Lower lobe of right lung (tissue), 2 donors: ENCODE data around the gene HOXA3. TPM values are rescaled to one million over a fixed set of nuclear protein-coding genes. Genes with fewer than 3 reads are reported as not detected.

Source experiments
- ATAC-seq, 2 donors: fragments of 200-7000 bp; cut with Tn5 transposase; one replicate each; pipeline ENCODE4 v1.9.1; 2020 to 2022; ENCODE audit warnings: mild to moderate bottlenecking in 2 of 2, moderate library complexity in 2 of 2
- DNase-seq: peaks from one replicate; pipeline ENCODE4 v3.0.0-alpha.2; 2020
- H3K27ac ChIP-seq: fragments of 200-600 bp; one replicate; pipeline ENCODE4 v1.8.0; 2022
- H3K27me3 ChIP-seq: fragments of 200-600 bp; one replicate; pipeline ENCODE4 v1.8.0; 2022; ENCODE audit warnings: low read depth
- H3K36me3 ChIP-seq: fragments of 200-600 bp; one replicate; pipeline ENCODE4 v1.8.0; 2022; ENCODE audit warnings: mild to moderate bottlenecking
- H3K4me1 ChIP-seq: fragments of 200-600 bp; one replicate; pipeline ENCODE4 v1.8.0; 2022
- H3K4me3 ChIP-seq: fragments of 200-600 bp; one replicate; pipeline ENCODE4 v1.8.0; 2022; ENCODE audit warnings: mild to moderate bottlenecking
- H3K9me3 ChIP-seq: fragments of 200-600 bp; one replicate; pipeline ENCODE4 v1.8.0; 2022
- intact Hi-C: fragments of 100-400 bp; cut with DNase I; formaldehyde crosslinking; loops from one replicate; pipeline ENCODE4 v1.11.0; 2022
- microRNA-seq: library from miRNA; unstranded; fragments of <30 nt; microRNA quantifications from one replicate; pipeline ENCODE4 v1.2.0, GENCODE V29; 2020; ENCODE audit warnings: borderline number of aligned reads
- total RNA-seq: library from RNA; stranded (reverse); fragmentation: NEBNext Ultra II Directional; extraction: Animal tissue kit (Norgen Biotek cat#: 25700); gene quantifications from one replicate; pipeline ENCODE4 v1.2.1, GENCODE V29; 2021
- TF ChIP-seq, protein P1 (sequence below): fragments of 200-600 bp; IDR thresholded peaks from one replicate; pipeline ENCODE4 v1.8.0; 2022; ENCODE audit warnings: antibody characterized with exemption, mild to moderate bottlenecking
- donor health status: DM: no; HTN: yes; CAD: no; lungs with severe emphysema.

Gene HOXA3
- total RNA-seq, 1 donor from 2014 or later = 4.6 TPM

- Histone ChIP-seq H3K4me3 (no peak overlapping the region), H3K9me3 (no peaks in the 10 kb centered on the region), H3K4me1 (no peaks in the 10 kb centered on the region), H3K27ac (no peak overlapping the region), H3K27me3 (no peaks in the 10 kb centered on the region), H3K36me3 (no peaks in the 10 kb centered on the region)
- DNase-seq = no peak
- intact Hi-C loops = no loop called here
- TF ChIP-seq, protein P1, sequence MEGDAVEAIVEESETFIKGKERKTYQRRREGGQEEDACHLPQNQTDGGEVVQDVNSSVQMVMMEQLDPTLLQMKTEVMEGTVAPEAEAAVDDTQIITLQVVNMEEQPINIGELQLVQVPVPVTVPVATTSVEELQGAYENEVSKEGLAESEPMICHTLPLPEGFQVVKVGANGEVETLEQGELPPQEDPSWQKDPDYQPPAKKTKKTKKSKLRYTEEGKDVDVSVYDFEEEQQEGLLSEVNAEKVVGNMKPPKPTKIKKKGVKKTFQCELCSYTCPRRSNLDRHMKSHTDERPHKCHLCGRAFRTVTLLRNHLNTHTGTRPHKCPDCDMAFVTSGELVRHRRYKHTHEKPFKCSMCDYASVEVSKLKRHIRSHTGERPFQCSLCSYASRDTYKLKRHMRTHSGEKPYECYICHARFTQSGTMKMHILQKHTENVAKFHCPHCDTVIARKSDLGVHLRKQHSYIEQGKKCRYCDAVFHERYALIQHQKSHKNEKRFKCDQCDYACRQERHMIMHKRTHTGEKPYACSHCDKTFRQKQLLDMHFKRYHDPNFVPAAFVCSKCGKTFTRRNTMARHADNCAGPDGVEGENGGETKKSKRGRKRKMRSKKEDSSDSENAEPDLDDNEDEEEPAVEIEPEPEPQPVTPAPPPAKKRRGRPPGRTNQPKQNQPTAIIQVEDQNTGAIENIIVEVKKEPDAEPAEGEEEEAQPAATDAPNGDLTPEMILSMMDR = no peak
- ATAC-seq = no peak
Measured at GRCh38 chr7:27064661-27065060, 87.7 kb downstream of the HOXA3 start.

DNA sequence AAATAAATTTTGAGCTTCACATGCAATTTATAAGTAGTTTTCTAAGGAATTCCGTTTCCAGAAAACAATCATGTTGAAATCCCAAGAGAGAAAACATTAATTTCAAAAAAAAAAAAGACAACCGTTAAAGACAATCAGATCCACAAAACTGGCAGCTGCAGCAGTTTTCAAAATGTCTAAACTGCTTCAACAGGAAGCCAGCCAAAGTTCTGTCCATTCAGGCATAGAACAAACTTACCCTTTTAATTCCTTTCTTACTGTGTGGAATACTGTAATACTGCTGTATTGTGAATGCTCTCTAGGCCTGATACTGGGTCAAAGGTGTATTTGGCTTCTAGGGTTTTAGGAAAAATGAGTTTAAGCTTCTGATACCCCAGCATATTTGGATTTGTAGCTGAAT, 88.2 kb downstream of the HOXA3 start:
- Histone ChIP-seq H3K9me3 (no peaks in the 10 kb centered on the region), H3K4me1 (no peaks in the 10 kb centered on the region), H3K36me3 (no peaks in the 10 kb centered on the region), H3K4me3 (no peak overlapping the region), H3K27ac (no peak overlapping the region), H3K27me3 (no peaks in the 10 kb centered on the region)
- ATAC-seq = no peak
- no peak for DNase-seq
- intact Hi-C loops = no loop called here
- TF ChIP-seq, protein P1 = no peak

- no peak for DNase-seq
- TF ChIP-seq, protein P1 = no peak
- Histone ChIP-seq H3K9me3 (no peaks in the 10 kb centered on the region), H3K4me3 (no peak overlapping the region), H3K27ac (no peak overlapping the region), H3K27me3 (no peaks in the 10 kb centered on the region), H3K36me3 (no peaks in the 10 kb centered on the region), H3K4me1 (no peaks in the 10 kb centered on the region)
- no peak for ATAC-seq
- intact Hi-C loops = no loop called here
Measured at GRCh38 chr7:27062946-27063345, 89.4 kb downstream of the HOXA3 start.

Small RNAs within 50 kb of the gene (microRNA-seq; reads per million reads assigned to microRNA genes)
- gene MIR196B = 31.7 reads per million, percentile 35 among the genes with 10 or more reads in this experiment

Other genes with a start within 250 kb of the HOXA3 start
- gene HOXA1, start 56.6 kb downstream of the HOXA3 start, total RNA-seq = 0.77 TPM
- gene HOXA2, start 49.9 kb downstream of the HOXA3 start, total RNA-seq = 1.5 TPM
- 8.5 TPM for gene HOXA4, start 21.8 kb downstream of the HOXA3 start, total RNA-seq
- gene HOXA5, start 8.9 kb downstream of the HOXA3 start, total RNA-seq = 16.0 TPM
- gene HOXA6, start 4.8 kb downstream of the HOXA3 start, total RNA-seq = 4.6 TPM
- 2.2 TPM for gene HOXA7, start 4.1 kb upstream of the HOXA3 start, total RNA-seq
- gene HOXA9, start 13.0 kb upstream of the HOXA3 start, total RNA-seq = 1.7 TPM
- 0.38 TPM for gene HOXA10, start 21.7 kb upstream of the HOXA3 start, total RNA-seq
- not detected for gene HOXA11, start 32.6 kb upstream of the HOXA3 start, total RNA-seq
- not detected for gene HOXA13, start 47.5 kb upstream of the HOXA3 start, total RNA-seq
- not detected for gene EVX1, start 90.2 kb upstream of the HOXA3 start, total RNA-seq